HEK293T (cell line): ENCODE results near the gene MAP3K10.

ENCODE experiments used
- BHLHE40 ChIP-seq: fragments of 450-650 bp; IDR thresholded peaks from 2 replicates; pipeline ENCODE4 v1.6.1; 2016; ENCODE audit warnings: mild to moderate bottlenecking, moderate library complexity, borderline replicate concordance
- ELF4 ChIP-seq: fragments of 450-650 bp; IDR thresholded peaks from 2 replicates; pipeline ENCODE4 v1.6.1; 2017; ENCODE audit warnings: antibody characterized with exemption
- FOXA1 ChIP-seq: fragments of 450-650 bp; IDR thresholded peaks from 2 replicates; pipeline ENCODE4 v1.6.1; 2016; ENCODE audit warnings: mild to moderate bottlenecking
- FOXK2 ChIP-seq: fragments of 450-650 bp; IDR thresholded peaks from 2 replicates; pipeline ENCODE4 v1.6.1; 2016; ENCODE audit warnings: mild to moderate bottlenecking
- FOXM1 ChIP-seq: fragments of 450-650 bp; IDR thresholded peaks from 2 replicates; pipeline ENCODE4 v1.6.1; 2017; ENCODE audit warnings: mild to moderate bottlenecking, borderline replicate concordance
- L3MBTL2 ChIP-seq: fragments of 450-650 bp; conservative IDR thresholded peaks from 2 replicates; pipeline ENCODE4 v1.6.1; 2016; ENCODE audit warnings: mild to moderate bottlenecking
- LEF1 ChIP-seq: fragments of 450-650 bp; IDR thresholded peaks from 2 replicates; pipeline ENCODE4 v1.6.1; 2017; ENCODE audit warnings: mild to moderate bottlenecking, borderline replicate concordance
- SUZ12 ChIP-seq: fragments of 450-650 bp; IDR thresholded peaks from 2 replicates; pipeline ENCODE4 v1.6.1; 2016; ENCODE audit warnings: mild to moderate bottlenecking
- TARDBP ChIP-seq: fragments of 450-650 bp; IDR thresholded peaks from 2 replicates; pipeline ENCODE4 v1.6.1; 2016
- ZNF384 ChIP-seq: fragments of 450-650 bp; IDR thresholded peaks from 2 replicates; pipeline ENCODE4 v1.6.1; 2016
- TF ChIP-seq, protein P1 (sequence below): fragments of 450-650 bp; IDR thresholded peaks from 2 replicates; pipeline ENCODE4 v1.6.1; 2016

GRCh38 chr19:40236366-40236765 lies 45.1 kb downstream of the MAP3K10 start:
- TF ChIP-seq L3MBTL2, result no peak
- TF ChIP-seq BHLHE40, result no peak
- TF ChIP-seq ZNF384, result no peak
- TF ChIP-seq ELF4, result no peak
- no peak for TF ChIP-seq LEF1
- TF ChIP-seq FOXK2, result no peak
- TF ChIP-seq SUZ12, result no peak
- no peak for TF ChIP-seq TARDBP
- TF ChIP-seq FOXM1, result no peak
- TF ChIP-seq FOXA1, result no peak
- TF ChIP-seq, protein P1, sequence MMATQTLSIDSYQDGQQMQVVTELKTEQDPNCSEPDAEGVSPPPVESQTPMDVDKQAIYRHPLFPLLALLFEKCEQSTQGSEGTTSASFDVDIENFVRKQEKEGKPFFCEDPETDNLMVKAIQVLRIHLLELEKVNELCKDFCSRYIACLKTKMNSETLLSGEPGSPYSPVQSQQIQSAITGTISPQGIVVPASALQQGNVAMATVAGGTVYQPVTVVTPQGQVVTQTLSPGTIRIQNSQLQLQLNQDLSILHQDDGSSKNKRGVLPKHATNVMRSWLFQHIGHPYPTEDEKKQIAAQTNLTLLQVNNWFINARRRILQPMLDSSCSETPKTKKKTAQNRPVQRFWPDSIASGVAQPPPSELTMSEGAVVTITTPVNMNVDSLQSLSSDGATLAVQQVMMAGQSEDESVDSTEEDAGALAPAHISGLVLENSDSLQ, result no peak
